Liver (tissue), 9 donors: Measurements from ENCODE around the gene FCHSD1. TPM values are rescaled to one million over a fixed set of nuclear protein-coding genes. Genes with fewer than 3 reads are reported as not detected.

ENCODE experiments used
- DNase-seq: peaks from one replicate; pipeline ENCODE4 v3.0.0-alpha.2; 2017; ENCODE audit warnings: low spot score
- H3K27ac ChIP-seq, 2 donors: one replicate each; pipeline ENCODE4 v1.7.0; 2013; ENCODE audit warnings: inconsistent platforms in 2 of 2, low read length in 2 of 2, control low read depth in 1 of 2, low read depth in 1 of 2, mild to moderate bottlenecking in 1 of 2
- H3K27me3 ChIP-seq, 4 donors: one replicate each; pipeline versions ENCODE4 v1.6.1 to v1.7.0; 2013; ENCODE audit warnings: low read length in 3 of 4, inconsistent platforms in 1 of 4, mild to moderate bottlenecking in 1 of 4, moderate library complexity in 1 of 4; ENCODE audit not compliant: control insufficient read depth in 4 of 4, insufficient read depth in 4 of 4
- H3K36me3 ChIP-seq, 4 donors: one replicate each; pipeline versions ENCODE4 v1.6.1 to v1.7.0; 2013; ENCODE audit warnings: low read length in 3 of 4, mild to moderate bottlenecking in 3 of 4, low read depth in 1 of 4, moderate library complexity in 1 of 4; ENCODE audit not compliant: control insufficient read depth in 4 of 4, insufficient read depth in 3 of 4
- H3K4me1 ChIP-seq, 4 donors: one replicate each; pipeline versions ENCODE4 v1.6.1 to v1.7.0; 2013; ENCODE audit warnings: low read length in 3 of 4, mild to moderate bottlenecking in 3 of 4, moderate library complexity in 1 of 4; ENCODE audit not compliant: control insufficient read depth in 4 of 4, insufficient read depth in 4 of 4
- H3K4me3 ChIP-seq, 3 donors: one replicate each; pipeline versions ENCODE4 v1.6.1 to v1.7.0; 2013; ENCODE audit warnings: low read length in 3 of 3, control low read depth in 1 of 3, low read depth in 1 of 3, mild to moderate bottlenecking in 1 of 3
- H3K9ac ChIP-seq, 2 donors: one replicate each; pipeline ENCODE4 v1.7.0; 2013; ENCODE audit warnings: low read length in 2 of 2, mild to moderate bottlenecking in 2 of 2, moderate library complexity in 2 of 2, control low read depth in 1 of 2, low read depth in 1 of 2
- H3K9me3 ChIP-seq, 4 donors: one replicate each; pipeline versions ENCODE4 v1.6.1 to v1.7.0; 2013; ENCODE audit warnings: low read length in 3 of 4; ENCODE audit not compliant: control insufficient read depth in 4 of 4
- ATF3 ChIP-seq: IDR thresholded peaks from 2 replicates; pipeline ENCODE4 v1.6.1; 2016; ENCODE audit warnings: antibody characterized with exemption
- EGR1 ChIP-seq, 2 donors: IDR thresholded peaks; 2 replicates each; pipeline ENCODE4 v1.6.1; 2016 to 2018; ENCODE audit warnings: antibody characterized with exemption in 2 of 2, low read depth in 2 of 2
- FOXA2 ChIP-seq: IDR thresholded peaks from 2 replicates; pipeline ENCODE4 v1.6.1; 2016; ENCODE audit warnings: antibody characterized with exemption
- GABPA ChIP-seq, 2 donors: IDR thresholded peaks in 1 of 2; conservative IDR thresholded peaks in 1 of 2; 2 replicates each; pipeline ENCODE4 v1.6.1; 2016; ENCODE audit warnings: antibody characterized with exemption in 2 of 2, mild to moderate bottlenecking in 1 of 2, moderate library complexity in 1 of 2
- HNF4A ChIP-seq, 2 donors: conservative IDR thresholded peaks; 2 replicates each; pipeline ENCODE4 v1.6.1; 2016; ENCODE audit warnings: antibody characterized with exemption in 2 of 2, mild to moderate bottlenecking in 2 of 2
- HNF4G ChIP-seq: IDR thresholded peaks from 2 replicates; pipeline ENCODE4 v1.6.1; 2016; ENCODE audit warnings: antibody characterized with exemption
- JUND ChIP-seq, 2 donors: IDR thresholded peaks; 2 replicates each; pipeline ENCODE4 v1.6.1; 2016; ENCODE audit warnings: antibody characterized with exemption in 2 of 2
- NR2F2 ChIP-seq: IDR thresholded peaks from 2 replicates; pipeline ENCODE4 v1.6.1; 2016; ENCODE audit warnings: antibody characterized with exemption
- REST ChIP-seq: IDR thresholded peaks from 2 replicates; pipeline ENCODE4 v1.6.1; 2016; ENCODE audit warnings: antibody characterized with exemption, mild to moderate bottlenecking
- RXRA ChIP-seq, 2 donors: IDR thresholded peaks; 2 replicates each; pipeline ENCODE4 v1.6.1; 2017 to 2018; ENCODE audit warnings: antibody characterized with exemption in 2 of 2, mild to moderate bottlenecking in 1 of 2
- SP1 ChIP-seq: IDR thresholded peaks from 2 replicates; pipeline ENCODE4 v1.6.1; 2018; ENCODE audit warnings: antibody characterized with exemption, mild to moderate bottlenecking
- TAF1 ChIP-seq: conservative IDR thresholded peaks from 2 replicates; pipeline ENCODE4 v1.6.1; 2016; ENCODE audit warnings: antibody characterized with exemption, mild to moderate bottlenecking
- YY1 ChIP-seq: IDR thresholded peaks from 2 replicates; pipeline ENCODE4 v1.6.1; 2016; ENCODE audit warnings: antibody characterized with exemption, mild to moderate bottlenecking
- WGBS: extraction: QIAGEN DNeasy Blood & Tissue Kit; methylation state at CpG from one replicate; pipeline ENCODE4 v1.1.7; 2013; 5-methylcytosine and 5-hydroxymethylcytosine counted together
- polyA plus RNA-seq, 2 donors: library from polyadenylated mRNA; stranded (reverse) in 1 of 2; unstranded in 1 of 2; fragments of 200-250 nt in 1 of 2; fragments of >200 nt in 1 of 2; fragmentation: Nextera tagmentation in 1 of 2; extraction: Ambion mirVana in 1 of 2; gene quantifications; one replicate each; pipeline versions ENCODE4 v1.2.1 to v1.2.3, GENCODE V29; 2013 to 2015
- total RNA-seq, 2 donors: library from RNA; depleted of rRNA; stranded (reverse); fragments of >200 nt; gene quantifications; one replicate each; pipeline ENCODE4 v1.2.3, GENCODE V29; 2014
- TF ChIP-seq, protein P1 (sequence below): IDR thresholded peaks from 2 replicates; pipeline ENCODE4 v1.6.1; 2016; ENCODE audit warnings: antibody characterized with exemption
- TF ChIP-seq, protein P2 (sequence below): IDR thresholded peaks from 2 replicates; pipeline ENCODE4 v1.6.1; 2016; ENCODE audit warnings: antibody characterized with exemption
- TF ChIP-seq, protein P3 (sequence below): fragments of 150-350 bp; IDR thresholded peaks from 2 replicates; pipeline ENCODE4 v1.5.1; 2017; ENCODE audit warnings: improper control_type of control experiment, low read depth, low read length; ENCODE audit not compliant: missing input control
- donor health status: healthy.
- donor health status: healthy.
- donor health status: healthy.
- donor health status: healthy.
- donor health status: healthy.

Gene FCHSD1
- total and polyA plus RNA-seq, 4 donors: 1.3 to 6.4 (median 2.2) TPM

- 85% methylated on average over 8 of the region's 8 CpGs for WGBS
- Histone ChIP-seq H3K4me1 (peaks cover 0 to 10% (median 8%) of the 10 kb centered on the region in 4 donors), H3K9me3 (no peaks in the 10 kb centered on the region), H3K9ac (no peak overlapping the region), H3K27me3 (no peaks in the 10 kb centered on the region), H3K4me3 (no peak overlapping the region), H3K36me3 (peaks cover 0 to 2% (median 0%) of the 10 kb centered on the region in 4 donors), H3K27ac (no peak overlapping the region)
- TF ChIP-seq YY1: no peak
- no peak for TF ChIP-seq FOXA2
- no peak for TF ChIP-seq HNF4G
- TF ChIP-seq SP1: no peak
- no peak for TF ChIP-seq TAF1
- TF ChIP-seq, protein P1, sequence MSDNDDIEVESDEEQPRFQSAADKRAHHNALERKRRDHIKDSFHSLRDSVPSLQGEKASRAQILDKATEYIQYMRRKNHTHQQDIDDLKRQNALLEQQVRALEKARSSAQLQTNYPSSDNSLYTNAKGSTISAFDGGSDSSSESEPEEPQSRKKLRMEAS: no peak
- TF ChIP-seq EGR1 (IDR thresholded peaks at IDR 0.05; ENCODE audit: low read depth in 2 of 2): no peak
- TF ChIP-seq GABPA (IDR thresholded peaks at IDR 0.05 in 1 of 2, conservative IDR thresholded peaks at IDR 0.05 in 1 of 2): no peak
- TF ChIP-seq RXRA (IDR thresholded peaks at IDR 0.05): no peak
- no peak for TF ChIP-seq NR2F2
- TF ChIP-seq, protein P2, sequence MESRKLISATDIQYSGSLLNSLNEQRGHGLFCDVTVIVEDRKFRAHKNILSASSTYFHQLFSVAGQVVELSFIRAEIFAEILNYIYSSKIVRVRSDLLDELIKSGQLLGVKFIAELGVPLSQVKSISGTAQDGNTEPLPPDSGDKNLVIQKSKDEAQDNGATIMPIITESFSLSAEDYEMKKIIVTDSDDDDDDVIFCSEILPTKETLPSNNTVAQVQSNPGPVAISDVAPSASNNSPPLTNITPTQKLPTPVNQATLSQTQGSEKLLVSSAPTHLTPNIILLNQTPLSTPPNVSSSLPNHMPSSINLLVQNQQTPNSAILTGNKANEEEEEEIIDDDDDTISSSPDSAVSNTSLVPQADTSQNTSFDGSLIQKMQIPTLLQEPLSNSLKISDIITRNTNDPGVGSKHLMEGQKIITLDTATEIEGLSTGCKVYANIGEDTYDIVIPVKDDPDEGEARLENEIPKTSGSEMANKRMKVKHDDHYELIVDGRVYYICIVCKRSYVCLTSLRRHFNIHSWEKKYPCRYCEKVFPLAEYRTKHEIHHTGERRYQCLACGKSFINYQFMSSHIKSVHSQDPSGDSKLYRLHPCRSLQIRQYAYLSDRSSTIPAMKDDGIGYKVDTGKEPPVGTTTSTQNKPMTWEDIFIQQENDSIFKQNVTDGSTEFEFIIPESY: no peak
- TF ChIP-seq, protein P3, sequence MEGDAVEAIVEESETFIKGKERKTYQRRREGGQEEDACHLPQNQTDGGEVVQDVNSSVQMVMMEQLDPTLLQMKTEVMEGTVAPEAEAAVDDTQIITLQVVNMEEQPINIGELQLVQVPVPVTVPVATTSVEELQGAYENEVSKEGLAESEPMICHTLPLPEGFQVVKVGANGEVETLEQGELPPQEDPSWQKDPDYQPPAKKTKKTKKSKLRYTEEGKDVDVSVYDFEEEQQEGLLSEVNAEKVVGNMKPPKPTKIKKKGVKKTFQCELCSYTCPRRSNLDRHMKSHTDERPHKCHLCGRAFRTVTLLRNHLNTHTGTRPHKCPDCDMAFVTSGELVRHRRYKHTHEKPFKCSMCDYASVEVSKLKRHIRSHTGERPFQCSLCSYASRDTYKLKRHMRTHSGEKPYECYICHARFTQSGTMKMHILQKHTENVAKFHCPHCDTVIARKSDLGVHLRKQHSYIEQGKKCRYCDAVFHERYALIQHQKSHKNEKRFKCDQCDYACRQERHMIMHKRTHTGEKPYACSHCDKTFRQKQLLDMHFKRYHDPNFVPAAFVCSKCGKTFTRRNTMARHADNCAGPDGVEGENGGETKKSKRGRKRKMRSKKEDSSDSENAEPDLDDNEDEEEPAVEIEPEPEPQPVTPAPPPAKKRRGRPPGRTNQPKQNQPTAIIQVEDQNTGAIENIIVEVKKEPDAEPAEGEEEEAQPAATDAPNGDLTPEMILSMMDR: no peak
- TF ChIP-seq HNF4A (conservative IDR thresholded peaks at IDR 0.05): no peak
- no peak for TF ChIP-seq JUND (IDR thresholded peaks at IDR 0.05)
- TF ChIP-seq REST: no peak
- no peak for TF ChIP-seq ATF3
- no peak for DNase-seq
Measured at GRCh38 chr5:141663506-141663905, 12.3 kb upstream of the FCHSD1 start.

DNA sequence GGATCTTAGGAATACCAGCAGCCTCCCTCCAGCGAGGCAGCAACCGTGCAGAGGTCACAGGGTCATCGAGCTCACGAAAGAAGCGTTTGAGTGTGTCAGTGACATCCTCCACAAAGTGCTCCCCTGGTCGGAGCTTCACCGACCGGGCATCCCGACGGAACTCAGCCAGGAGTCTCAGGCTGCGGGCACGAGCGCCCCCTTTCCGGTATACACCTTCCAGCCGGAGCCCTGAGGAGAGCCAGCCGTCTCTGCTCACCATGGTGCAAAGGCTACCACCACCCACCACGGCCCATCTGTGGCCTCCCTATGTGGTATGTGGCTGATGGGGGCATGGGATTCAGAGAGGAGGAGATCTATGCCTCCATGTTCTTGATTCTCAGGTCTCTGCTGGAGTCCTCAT is 10.8 kb upstream of the FCHSD1 start:
- WGBS: 75% methylated on average over 17 of the region's 17 CpGs
- no peaks in the 10 kb centered on the region for H3K27me3 ChIP-seq
- H3K4me1 ChIP-seq: peaks cover 0 to 5% (median 4%) of the 10 kb centered on the region in 4 donors
- no peak overlapping the region for H3K9ac ChIP-seq
- no peaks in the 10 kb centered on the region for H3K9me3 ChIP-seq
- no peak overlapping the region for H3K27ac ChIP-seq
- no peak for DNase-seq
- peaks cover 0 to 2% (median under 1%) of the 10 kb centered on the region in 4 donors for H3K36me3 ChIP-seq
- H3K4me3 ChIP-seq: no peak overlapping the region
- TF ChIP-seq ATF3: no peak
- TF ChIP-seq NR2F2: no peak
- no peak for TF ChIP-seq RXRA (IDR thresholded peaks at IDR 0.05)
- no peak for TF ChIP-seq HNF4G
- TF ChIP-seq FOXA2: no peak
- TF ChIP-seq, protein P3: no peak
- no peak for TF ChIP-seq SP1
- no peak for TF ChIP-seq REST
- TF ChIP-seq, protein P1: no peak
